Activated naive CD8-positive, alpha-beta T cell treated with anti-CD3 and anti-CD28 coated beads, Interleukin-2, amount 10 ng/mL, durations not matched to agents 7 days and 5 days (primary cell): Measurements from ENCODE around the gene SMOC2. TPM values are rescaled to one million over a fixed set of nuclear protein-coding genes. Genes with fewer than 3 reads are reported as not detected.
"Not testable (repeated sequence)": the region's sequence is repeated elsewhere in the genome, so short reads cannot be mapped to it uniquely, and the experiment has no call there.

ENCODE experiments used
- ATAC-seq: fragments of 150-1000 bp; cut with Tn5 transposase; one replicate; pipeline ENCODE4 v1.10.0; 2021; ENCODE audit warnings: low read depth, moderate library complexity
- POLR2A ChIA-PET: fragments of 350-600 bp; sonication (Branson Sonifier 250); formaldehyde crosslinking; loops from one replicate; lab custom pipeline; 2021; ENCODE audit warnings: antibody characterized with exemption; lab: Charles Lee
- DNase-seq: peaks from one replicate; pipeline ENCODE4 v3.0.0; 2021
- H3K27ac Mint-ChIP-seq: one replicate; pipeline ENCODE4 v1.8.0; 2022; ENCODE audit warnings: mild to moderate bottlenecking, mixed read lengths
- H3K27me3 Mint-ChIP-seq: one replicate; pipeline ENCODE4 v1.8.0; 2022; ENCODE audit warnings: mild to moderate bottlenecking, moderate library complexity, mixed read lengths
- H3K36me3 Mint-ChIP-seq: one replicate; pipeline ENCODE4 v1.8.0; 2021; ENCODE audit warnings: mild to moderate bottlenecking, mixed read lengths
- H3K4me1 Mint-ChIP-seq: one replicate; pipeline ENCODE4 v1.8.0; 2021; ENCODE audit warnings: mixed read lengths
- H3K4me3 Mint-ChIP-seq: one replicate; pipeline ENCODE4 v1.8.0; 2022; ENCODE audit warnings: mild to moderate bottlenecking, moderate library complexity, mixed read lengths
- H3K9me3 Mint-ChIP-seq: one replicate; pipeline ENCODE4 v1.8.0; 2021; ENCODE audit warnings: mixed read lengths
- total RNA-seq, 2 experiments: library from RNA; stranded (reverse); gene quantifications; one replicate each; pipeline ENCODE4 v1.2.3, GENCODE V29; 2021

The SMOC2 gene
- total RNA-seq, 2 experiments from 2014 or later = not detected

DNA sequence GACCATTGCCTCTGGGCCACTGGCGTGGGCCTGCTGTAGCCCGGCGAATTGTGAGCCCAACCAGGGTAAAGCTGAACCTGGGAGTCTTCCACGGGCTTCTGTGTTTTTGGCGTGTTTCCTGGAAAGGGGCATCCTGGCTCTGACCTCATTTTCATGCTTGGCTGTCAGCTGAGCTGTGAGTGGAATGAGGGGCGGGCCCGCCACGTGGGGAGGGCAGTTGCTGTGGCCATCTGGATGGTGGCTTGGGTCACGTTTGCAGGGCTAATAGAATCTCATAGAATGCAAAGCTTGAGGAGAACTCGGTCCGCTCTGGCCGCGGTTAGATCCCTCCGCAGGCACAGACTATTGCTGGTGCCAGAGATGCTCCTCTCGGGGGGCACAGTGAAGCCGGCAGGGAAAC is 263.0 kb downstream of the SMOC2 start:
- no peak overlapping the region for H3K4me3 Mint-ChIP-seq
- H3K27me3 Mint-ChIP-seq = no peaks in the 10 kb centered on the region
- no peak for ATAC-seq
- no peaks in the 10 kb centered on the region for H3K4me1 Mint-ChIP-seq
- no peak for DNase-seq
- H3K27ac Mint-ChIP-seq = no peak overlapping the region
- no peaks in the 10 kb centered on the region for H3K9me3 Mint-ChIP-seq
- POLR2A ChIA-PET = no interaction called here
- no peaks in the 10 kb centered on the region for H3K36me3 Mint-ChIP-seq

DNA sequence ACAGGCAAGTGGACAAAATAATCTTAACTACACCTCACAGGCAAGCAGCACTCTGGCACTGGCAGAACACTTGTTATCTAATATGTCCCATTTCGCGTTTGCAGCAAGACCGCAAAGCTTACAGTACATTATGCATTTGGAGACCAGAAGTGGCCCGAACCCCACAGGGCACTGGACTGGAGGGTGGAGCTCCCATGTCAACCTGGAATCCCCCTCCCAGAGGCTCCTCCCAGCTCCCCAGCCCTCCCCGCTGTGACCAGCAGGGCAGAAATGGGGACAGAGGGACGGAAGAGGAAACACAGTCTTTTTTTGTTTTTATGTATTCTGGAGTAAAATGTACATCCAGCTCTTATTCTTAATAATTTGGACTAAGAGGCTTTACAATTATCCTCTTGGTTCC is 263.7 kb downstream of the SMOC2 start:
- Mint-ChIP-seq H3K9me3 (no peaks in the 10 kb centered on the region), H3K27ac (no peak overlapping the region), H3K4me3 (no peak overlapping the region), H3K36me3 (no peaks in the 10 kb centered on the region), H3K27me3 (no peaks in the 10 kb centered on the region), H3K4me1 (no peaks in the 10 kb centered on the region)
- ATAC-seq = no peak
- no peak for DNase-seq
- POLR2A ChIA-PET = no interaction called here

DNA sequence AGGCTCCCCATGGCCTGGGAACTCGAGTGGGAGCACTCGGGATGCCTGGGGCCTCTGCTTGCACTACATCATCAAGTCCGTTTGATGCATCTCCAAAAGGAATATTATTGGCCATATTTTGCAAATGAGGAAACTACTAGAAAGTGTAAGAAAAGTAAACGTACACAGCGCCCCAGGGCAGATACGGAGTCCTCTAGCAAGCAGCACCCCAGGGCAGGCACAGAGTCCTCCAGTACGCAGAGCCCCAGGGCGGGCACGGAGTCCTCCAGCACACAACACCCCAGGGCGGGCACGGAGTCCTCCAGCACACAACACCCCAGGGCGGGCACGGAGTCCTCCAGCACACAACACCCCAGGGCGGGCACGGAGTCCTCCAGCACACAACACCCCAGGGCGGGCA is 264.3 kb downstream of the SMOC2 start:
- H3K4me3 Mint-ChIP-seq, H3K9me3 Mint-ChIP-seq, POLR2A ChIA-PET, H3K27me3 Mint-ChIP-seq, ATAC-seq, H3K4me1 Mint-ChIP-seq, H3K36me3 Mint-ChIP-seq, DNase-seq, H3K27ac Mint-ChIP-seq: not testable (repeated sequence)

DNA sequence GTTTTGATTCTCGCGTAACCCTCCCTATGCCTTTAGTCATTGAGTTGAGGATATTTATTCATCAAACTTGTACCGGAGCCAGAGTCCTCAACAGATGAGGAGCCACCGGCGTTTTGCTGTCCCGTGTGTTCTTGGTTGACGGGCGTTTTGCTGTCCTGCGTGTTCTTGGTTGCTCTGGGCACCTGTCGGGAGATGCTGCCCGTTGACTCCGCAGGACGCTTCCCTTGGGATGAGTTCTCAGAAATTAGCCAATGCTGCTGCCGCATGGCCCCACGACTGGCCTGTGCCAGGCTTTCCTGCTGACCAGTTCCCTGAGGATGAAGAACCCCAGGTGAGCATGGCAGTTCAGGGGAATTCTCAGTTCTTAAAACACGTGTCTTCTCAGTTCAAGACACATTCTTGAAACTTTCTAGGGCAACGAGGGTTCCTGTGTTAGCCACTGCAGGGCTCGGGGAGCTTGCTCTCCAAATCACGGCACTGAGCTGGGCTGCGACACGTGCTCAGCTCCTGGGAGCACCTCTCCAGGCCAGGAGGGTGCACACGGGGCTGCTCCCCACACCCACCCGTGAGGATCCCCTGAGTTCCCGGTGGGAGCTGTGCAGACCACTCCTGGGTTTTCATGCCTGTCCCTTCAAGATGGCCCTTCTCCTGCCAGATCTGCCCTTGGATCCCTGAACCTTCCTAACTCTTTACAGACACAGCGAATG is 265.6 kb downstream of the SMOC2 start:
- no peak for DNase-seq
- no peaks in the 10 kb centered on the region for H3K36me3 Mint-ChIP-seq
- H3K4me3 Mint-ChIP-seq = no peak overlapping the region
- no peaks in the 10 kb centered on the region for H3K4me1 Mint-ChIP-seq
- H3K9me3 Mint-ChIP-seq = no peaks in the 10 kb centered on the region
- POLR2A ChIA-PET = no interaction called here
- no peak overlapping the region for H3K27ac Mint-ChIP-seq
- no peak for ATAC-seq
- H3K27me3 Mint-ChIP-seq = no peaks in the 10 kb centered on the region

DNA sequence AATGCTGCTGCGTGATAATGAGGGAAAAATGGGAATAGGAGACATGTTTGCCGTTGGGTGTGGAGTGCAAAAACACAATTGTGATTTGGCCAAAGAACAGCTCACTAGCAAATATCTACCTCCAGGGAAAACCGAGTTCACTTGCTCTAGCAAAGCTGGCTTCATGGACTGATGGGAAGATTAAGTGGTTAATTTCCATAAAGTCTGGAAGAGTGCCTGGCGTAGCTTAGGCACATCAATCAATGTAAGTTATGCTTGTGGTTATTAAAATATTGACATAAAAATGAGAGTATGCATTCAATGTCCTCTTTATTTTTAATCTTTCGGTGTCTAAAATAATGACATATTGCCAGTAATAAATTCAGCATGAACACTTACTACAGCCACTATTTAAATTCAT is 267.5 kb downstream of the SMOC2 start:
- no peaks in the 10 kb centered on the region for H3K27me3 Mint-ChIP-seq
- no peak overlapping the region for H3K4me3 Mint-ChIP-seq
- POLR2A ChIA-PET = no interaction called here
- no peak overlapping the region for H3K27ac Mint-ChIP-seq
- no peak for DNase-seq
- H3K36me3 Mint-ChIP-seq = no peaks in the 10 kb centered on the region
- no peak for ATAC-seq
- no peaks in the 10 kb centered on the region for H3K9me3 Mint-ChIP-seq
- no peaks in the 10 kb centered on the region for H3K4me1 Mint-ChIP-seq

DNA sequence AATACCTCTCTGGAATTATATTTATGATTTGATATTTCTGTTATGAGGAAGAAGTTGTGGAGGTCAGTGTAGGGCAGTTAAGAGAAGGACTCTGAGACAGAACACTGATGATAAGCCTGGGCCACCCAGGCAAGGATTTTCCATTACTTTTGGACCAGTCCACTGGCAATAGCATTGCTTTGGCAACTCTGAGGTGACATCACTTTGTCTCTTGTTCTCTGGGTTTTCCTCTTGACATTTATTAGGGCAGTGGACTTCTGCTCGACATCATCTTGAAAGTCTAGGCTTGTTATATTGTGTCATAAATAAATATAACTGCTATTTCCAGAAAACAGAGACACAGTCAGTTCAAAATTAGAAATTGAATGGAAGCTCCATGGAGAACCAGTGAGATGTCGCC is 268.0 kb downstream of the SMOC2 start:
- POLR2A ChIA-PET = no interaction called here
- Mint-ChIP-seq H3K4me1 (no peaks in the 10 kb centered on the region), H3K27me3 (no peaks in the 10 kb centered on the region), H3K9me3 (no peaks in the 10 kb centered on the region), H3K27ac (no peak overlapping the region), H3K4me3 (no peak overlapping the region), H3K36me3 (no peaks in the 10 kb centered on the region)
- DNase-seq = no peak
- ATAC-seq = no peak

DNA sequence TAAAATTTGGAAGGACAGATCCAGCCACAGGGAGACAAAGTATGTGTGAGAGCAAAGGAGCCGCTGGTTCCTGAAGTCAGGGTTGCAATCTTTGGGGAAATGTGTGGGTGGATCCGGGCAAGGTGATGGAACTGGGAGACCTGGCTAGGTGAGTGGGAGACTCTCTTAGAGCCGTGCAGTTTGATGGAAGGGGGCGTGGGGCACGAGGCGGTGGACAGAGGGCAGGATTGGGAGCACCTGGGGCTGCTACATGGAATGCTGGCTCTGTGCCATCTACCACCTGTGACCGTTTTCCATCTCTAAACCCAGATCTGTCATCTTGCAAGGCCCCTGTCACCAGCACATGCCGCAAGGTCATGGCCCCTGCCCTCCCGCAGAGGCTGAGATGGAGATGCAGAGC is 268.4 kb downstream of the SMOC2 start:
- H3K9me3 Mint-ChIP-seq = no peaks in the 10 kb centered on the region
- ATAC-seq (no peak), DNase-seq (no peak)
- no peaks in the 10 kb centered on the region for H3K27me3 Mint-ChIP-seq
- no peak overlapping the region for H3K4me3 Mint-ChIP-seq
- POLR2A ChIA-PET = no interaction called here
- H3K27ac Mint-ChIP-seq = no peak overlapping the region
- no peaks in the 10 kb centered on the region for H3K4me1 Mint-ChIP-seq
- H3K36me3 Mint-ChIP-seq = no peaks in the 10 kb centered on the region

DNA sequence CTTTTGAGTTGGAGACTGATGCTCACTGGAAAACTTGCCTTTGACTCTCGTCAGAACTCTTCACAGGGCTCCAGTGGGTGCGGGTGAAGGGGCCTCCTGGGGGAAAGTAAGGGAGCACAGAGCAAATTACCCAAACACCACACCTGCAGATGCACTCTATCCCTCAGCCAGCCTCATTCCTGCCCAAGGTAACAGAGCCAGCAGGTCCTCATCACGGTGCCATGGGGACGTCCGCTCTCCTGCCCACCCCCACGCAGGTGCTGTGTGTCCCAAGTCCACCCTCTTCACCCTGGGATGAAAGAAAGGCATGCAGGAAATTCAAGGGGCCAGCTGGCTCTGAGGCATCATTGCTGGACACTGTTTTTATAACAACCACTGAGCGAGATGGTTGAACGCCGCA is 269.0 kb downstream of the SMOC2 start:
- H3K36me3 Mint-ChIP-seq = no peaks in the 10 kb centered on the region
- H3K4me3 Mint-ChIP-seq = no peak overlapping the region
- H3K4me1 Mint-ChIP-seq = no peaks in the 10 kb centered on the region
- no peak overlapping the region for H3K27ac Mint-ChIP-seq
- ATAC-seq (no peak), DNase-seq (no peak)
- H3K27me3 Mint-ChIP-seq = no peaks in the 10 kb centered on the region
- POLR2A ChIA-PET = no interaction called here
- no peaks in the 10 kb centered on the region for H3K9me3 Mint-ChIP-seq

DNA sequence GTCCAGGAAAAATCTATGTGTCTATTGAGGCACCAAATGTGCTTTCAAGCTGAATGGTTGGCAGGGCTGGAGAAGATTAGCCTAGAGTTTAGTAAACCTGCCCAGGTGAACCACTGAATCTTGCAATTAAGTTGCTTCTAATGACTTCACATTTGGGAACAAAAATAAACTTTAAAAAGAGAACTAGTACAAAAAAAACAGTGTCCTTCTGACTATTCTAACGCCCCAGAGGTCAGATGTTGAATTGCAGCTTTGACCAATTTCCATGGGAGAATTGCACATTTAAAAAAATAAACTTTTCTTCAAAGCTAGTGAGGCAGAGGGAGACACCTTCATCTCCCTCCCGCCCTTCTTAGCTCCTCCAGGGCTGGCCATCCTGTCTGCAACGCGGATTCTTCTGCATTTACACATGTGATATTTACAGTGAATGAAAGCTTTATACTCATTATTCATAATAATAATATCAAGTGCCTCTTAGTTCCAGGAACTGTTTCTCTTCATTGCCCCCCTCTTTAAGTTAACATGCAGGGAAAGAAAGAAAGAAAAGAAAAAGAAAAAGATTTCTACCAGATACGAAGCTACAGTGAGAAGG is 270.2 kb downstream of the SMOC2 start:
- Mint-ChIP-seq H3K36me3 (no peaks in the 10 kb centered on the region), H3K9me3 (no peaks in the 10 kb centered on the region), H3K27me3 (no peaks in the 10 kb centered on the region), H3K27ac (no peak overlapping the region), H3K4me3 (no peak overlapping the region), H3K4me1 (no peaks in the 10 kb centered on the region)
- POLR2A ChIA-PET = no interaction called here
- ATAC-seq (no peak), DNase-seq (no peak)

DNA sequence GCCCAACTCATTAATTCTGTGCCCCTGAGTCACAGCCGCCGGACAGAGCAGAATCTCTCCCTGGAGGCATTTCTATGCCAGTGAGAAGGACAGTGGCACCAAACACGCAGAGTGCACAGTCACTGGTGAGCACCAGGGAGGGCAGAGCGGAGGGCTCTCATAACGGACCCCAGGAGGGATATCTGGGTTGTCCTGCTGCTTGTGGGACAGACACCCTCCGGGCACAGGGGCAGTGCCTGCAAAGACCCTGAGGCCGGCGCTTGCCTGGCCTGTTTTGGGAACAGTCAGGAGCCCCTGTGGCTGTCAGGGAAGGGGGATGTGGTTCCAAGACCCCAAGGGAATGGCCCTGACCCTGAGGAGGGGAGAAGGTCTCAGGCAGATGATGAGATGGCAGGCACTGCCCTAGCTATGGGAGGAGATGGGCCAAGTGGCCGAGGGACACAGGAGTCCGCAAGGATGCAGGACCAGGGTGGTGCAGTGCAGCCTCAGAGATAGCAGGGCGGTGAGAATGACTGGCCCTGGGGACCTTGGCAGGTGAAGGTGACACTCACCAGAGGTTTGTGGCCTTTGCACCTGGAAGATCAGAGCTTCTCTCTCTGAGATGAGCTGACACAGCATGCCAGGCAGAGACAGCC is 270.8 kb downstream of the SMOC2 start:
- Mint-ChIP-seq H3K4me1 (no peaks in the 10 kb centered on the region), H3K36me3 (no peaks in the 10 kb centered on the region), H3K27ac (no peak overlapping the region), H3K9me3 (no peaks in the 10 kb centered on the region), H3K4me3 (no peak overlapping the region), H3K27me3 (no peaks in the 10 kb centered on the region)
- no peak for ATAC-seq
- POLR2A ChIA-PET = no interaction called here
- DNase-seq = no peak

DNA sequence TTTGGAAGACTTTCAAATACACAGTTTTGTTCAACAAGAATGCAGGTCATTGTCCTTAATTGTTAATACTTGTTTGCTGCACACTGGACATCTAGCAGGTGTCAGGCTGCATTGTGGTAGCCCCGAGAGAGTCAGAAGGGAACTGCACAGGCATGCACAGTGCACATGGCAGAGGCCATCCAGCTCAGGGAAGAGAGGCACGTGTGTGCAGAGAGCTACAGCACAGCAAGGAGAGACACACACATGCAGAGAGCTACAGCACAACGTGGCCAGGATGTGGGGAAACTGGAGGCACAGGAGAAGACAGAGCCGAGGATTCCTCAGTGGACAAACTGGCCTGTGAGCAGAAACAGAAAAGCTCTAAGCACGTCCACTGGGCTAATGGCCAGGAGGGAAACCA is 272.0 kb downstream of the SMOC2 start:
- H3K27me3 Mint-ChIP-seq = no peaks in the 10 kb centered on the region
- H3K27ac Mint-ChIP-seq = no peak overlapping the region
- no peak for ATAC-seq
- no peaks in the 10 kb centered on the region for H3K9me3 Mint-ChIP-seq
- H3K36me3 Mint-ChIP-seq = no peaks in the 10 kb centered on the region
- no peak for DNase-seq
- POLR2A ChIA-PET = no interaction called here
- H3K4me3 Mint-ChIP-seq = no peak overlapping the region
- H3K4me1 Mint-ChIP-seq = no peaks in the 10 kb centered on the region

DNA sequence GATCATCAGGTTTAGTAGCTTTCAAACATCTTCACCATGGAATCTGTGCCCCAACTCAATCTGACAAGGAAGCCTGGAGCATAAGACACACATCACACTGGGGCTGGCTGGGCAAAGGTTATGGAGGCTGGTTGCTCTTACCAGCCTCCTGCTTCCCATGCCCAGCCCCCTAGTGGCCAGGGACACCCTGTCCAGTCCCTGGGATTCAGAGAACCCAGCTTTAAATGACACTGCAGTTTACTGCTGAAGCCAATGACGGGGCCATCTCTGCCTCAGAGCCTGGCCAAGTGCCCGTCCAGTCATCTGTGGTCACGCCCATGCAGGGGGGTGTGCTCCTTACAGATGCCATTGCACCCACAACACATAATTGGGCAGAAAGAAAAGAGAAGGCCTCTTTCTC is 272.9 kb downstream of the SMOC2 start:
- no peak for ATAC-seq
- no peak overlapping the region for H3K27ac Mint-ChIP-seq
- H3K4me1 Mint-ChIP-seq = no peaks in the 10 kb centered on the region
- POLR2A ChIA-PET = no interaction called here
- DNase-seq = no peak
- H3K9me3 Mint-ChIP-seq = no peaks in the 10 kb centered on the region
- H3K36me3 Mint-ChIP-seq = no peaks in the 10 kb centered on the region
- no peaks in the 10 kb centered on the region for H3K27me3 Mint-ChIP-seq
- H3K4me3 Mint-ChIP-seq = no peak overlapping the region

DNA sequence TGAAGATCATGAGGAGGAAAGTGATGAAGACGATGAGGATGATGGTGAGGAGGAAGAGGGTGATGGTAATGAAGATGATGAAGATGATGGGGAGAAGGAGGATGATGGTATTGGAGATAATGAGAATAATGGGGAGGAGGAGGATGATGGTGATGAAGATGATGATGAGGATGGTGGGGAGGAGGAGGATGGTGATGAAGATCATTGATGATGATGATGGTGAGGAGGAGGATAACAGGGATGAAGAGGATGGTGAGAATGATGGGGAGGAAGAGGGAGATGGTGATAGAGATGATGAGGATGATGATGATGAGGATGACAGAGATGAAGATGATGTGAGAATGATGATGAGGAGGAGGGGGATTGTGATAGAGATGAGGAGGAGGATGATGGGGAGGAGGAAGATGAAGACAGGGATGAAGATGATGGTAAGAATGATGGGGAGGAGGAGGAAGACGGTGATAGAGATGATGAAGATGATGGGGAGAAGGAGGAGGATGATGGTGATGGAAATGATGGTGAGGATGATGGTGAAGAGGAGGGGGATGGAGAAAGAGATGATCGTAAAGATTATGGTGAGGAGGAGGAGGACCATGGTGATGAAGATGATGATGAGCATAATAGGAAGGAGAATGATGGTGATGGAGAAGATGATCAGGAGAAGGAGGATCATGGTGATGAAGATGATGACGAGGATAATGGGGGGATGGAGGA is 273.7 kb downstream of the SMOC2 start:
- Mint-ChIP-seq H3K27ac (no peak overlapping the region), H3K4me3 (no peak overlapping the region), H3K9me3 (no peaks in the 10 kb centered on the region), H3K27me3 (no peaks in the 10 kb centered on the region), H3K36me3 (no peaks in the 10 kb centered on the region), H3K4me1 (no peaks in the 10 kb centered on the region)
- POLR2A ChIA-PET = no interaction called here
- no peak for ATAC-seq
- no peak for DNase-seq
